PC-9 (cell line): Measurements from ENCODE around the gene YIPF7. TPM values are rescaled to one million over a fixed set of nuclear protein-coding genes. Genes with fewer than 3 reads are reported as not detected.

Experiments used
- BruUV-seq: library from RNA; stranded (reverse); fragments of 400-500 nt; replicated peaks from 2 replicates; lab custom pipeline; 2021; lab: Mats Ljungman, UMichigan
- CTCF ChIA-PET: fragments of 300-600 bp; sonication (Branson Sonifier 250); formaldehyde crosslinking; loops from one replicate; lab custom pipeline; 2022; ENCODE audit warnings: antibody characterized with exemption; lab: Charles Lee
- POLR2A ChIA-PET: fragments of 300-600 bp; sonication (Branson Sonifier 250); formaldehyde crosslinking; loops from one replicate; lab custom pipeline; 2022; ENCODE audit warnings: antibody characterized with exemption; ENCODE audit not compliant: unreplicated experiment; lab: Charles Lee
- DNase-seq, 2 experiments: peaks; one replicate each; pipeline versions ENCODE4 v3.0.0 to v3.0.0-alpha.2; 2015 to 2022; ENCODE audit warnings: mixed read lengths in 1 of 2
- H2AFZ ChIP-seq: fragments of 200-600 bp; sonication (generic); 2 replicates; pipeline ENCODE4 v1.8.1; 2017; ENCODE audit warnings: antibody characterized with exemption
- H3F3A ChIP-seq: fragments of 200-600 bp; sonication (generic); 2 replicates; pipeline ENCODE4 v1.8.1; 2017; ENCODE audit warnings: antibody characterized with exemption, mild to moderate bottlenecking, low read depth; ENCODE audit not compliant: insufficient read depth
- H3K27ac ChIP-seq: fragments of 200-600 bp; sonication (generic); 2 replicates; pipeline ENCODE4 v1.6.1; 2016; ENCODE audit warnings: mixed run types
- H3K27me3 ChIP-seq: fragments of 200-600 bp; sonication (generic); 2 replicates; pipeline ENCODE4 v1.6.1; 2016; ENCODE audit warnings: low read depth, mixed run types; ENCODE audit not compliant: insufficient read depth
- H3K36me3 ChIP-seq: fragments of 200-600 bp; sonication (generic); 2 replicates; pipeline ENCODE4 v1.6.1; 2016; ENCODE audit warnings: low read depth, mixed run types
- H3K4me1 ChIP-seq: fragments of 200-600 bp; sonication (generic); replicated peaks from 2 replicates; pipeline ENCODE4 v1.6.1; 2016; ENCODE audit warnings: mixed run types; ENCODE audit not compliant: insufficient read depth
- H3K4me2 ChIP-seq: fragments of 200-600 bp; sonication (generic); 2 replicates; pipeline ENCODE4 v1.6.1; 2017; ENCODE audit warnings: mixed run types
- H3K4me3 ChIP-seq: fragments of 200-600 bp; sonication (generic); 2 replicates; pipeline ENCODE4 v1.6.1; 2016; ENCODE audit warnings: mixed run types
- H3K79me2 ChIP-seq: fragments of 200-600 bp; sonication (generic); 2 replicates; pipeline ENCODE4 v1.6.1; 2017; ENCODE audit warnings: low read depth, mixed run types
- H3K9me2 ChIP-seq: fragments of 200-600 bp; sonication (generic); 2 replicates; pipeline ENCODE4 v1.8.1; 2017; ENCODE audit warnings: mild to moderate bottlenecking; ENCODE audit not compliant: insufficient read depth
- H3K9me3 ChIP-seq: fragments of 200-600 bp; sonication (generic); 2 replicates; pipeline ENCODE4 v1.8.1; 2016; ENCODE audit warnings: low read depth; ENCODE audit not compliant: insufficient read depth
- H4K20me1 ChIP-seq: fragments of 200-600 bp; sonication (generic); 2 replicates; pipeline ENCODE4 v1.8.1; 2017; ENCODE audit not compliant: insufficient read depth
- EZH2 ChIP-seq: fragments of 200-600 bp; sonication (generic); IDR thresholded peaks from 2 replicates; pipeline ENCODE4 v1.8.0; 2017; ENCODE audit warnings: antibody characterized with exemption, low read depth
- intact Hi-C: fragments of 100-400 bp; cut with micrococcal nuclease; formaldehyde crosslinking; loops from one replicate; pipeline ENCODE4 v1.10.0; 2022; ENCODE audit not compliant: unreplicated experiment
- total RNA-seq: library from RNA; stranded (reverse); gene quantifications from 2 replicates; pipeline ENCODE4 v1.2.3, GENCODE V29; 2021
- TF ChIP-seq, protein P1 (sequence below): fragments of 200-600 bp; sonication (generic); conservative IDR thresholded peaks from 2 replicates; pipeline ENCODE4 v1.6.1; 2017; ENCODE audit warnings: mixed run types, antibody characterized with exemption, mild to moderate bottlenecking, moderate library complexity

YIPF7 gene
- total RNA-seq, 1 experiment from 2014 or later = not detected

DNA sequence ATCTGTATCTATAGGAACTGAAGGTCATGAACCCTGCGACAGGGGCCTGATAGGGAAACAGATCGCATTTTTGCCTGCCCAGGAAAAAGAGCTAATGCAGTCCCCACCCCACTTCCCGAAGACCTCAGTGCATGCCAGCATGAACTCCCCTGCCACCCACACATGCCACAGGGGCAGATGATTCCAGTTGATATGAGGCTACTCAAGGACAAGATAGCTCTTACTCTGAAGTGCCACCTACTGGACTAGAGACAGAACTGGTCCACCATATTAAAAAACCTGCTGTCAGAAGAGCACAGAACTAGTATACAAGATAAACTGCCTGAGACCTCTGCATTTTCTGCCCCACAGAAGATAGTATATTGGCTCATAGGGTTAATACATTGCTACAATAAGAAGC lies 68.0 kb downstream of the YIPF7 start:
- Histone ChIP-seq H3K79me2 (no peaks in the 10 kb centered on the region), H3K27ac (no peak overlapping the region), H3K4me2 (no peak overlapping the region), H3K4me3 (no peak overlapping the region), H3K4me1 (no peaks in the 10 kb centered on the region), H3K9me2 (no peaks in the 10 kb centered on the region), H3K9me3 (no peaks in the 10 kb centered on the region), H4K20me1 (no peaks in the 10 kb centered on the region), H3F3A (no peaks in the 10 kb centered on the region), H2AFZ (no peak overlapping the region), H3K36me3 (no peaks in the 10 kb centered on the region), H3K27me3 (no peaks in the 10 kb centered on the region)
- intact Hi-C loops = no loop called here
- no TSS peak for BruUV-seq
- TF ChIP-seq, protein P1, sequence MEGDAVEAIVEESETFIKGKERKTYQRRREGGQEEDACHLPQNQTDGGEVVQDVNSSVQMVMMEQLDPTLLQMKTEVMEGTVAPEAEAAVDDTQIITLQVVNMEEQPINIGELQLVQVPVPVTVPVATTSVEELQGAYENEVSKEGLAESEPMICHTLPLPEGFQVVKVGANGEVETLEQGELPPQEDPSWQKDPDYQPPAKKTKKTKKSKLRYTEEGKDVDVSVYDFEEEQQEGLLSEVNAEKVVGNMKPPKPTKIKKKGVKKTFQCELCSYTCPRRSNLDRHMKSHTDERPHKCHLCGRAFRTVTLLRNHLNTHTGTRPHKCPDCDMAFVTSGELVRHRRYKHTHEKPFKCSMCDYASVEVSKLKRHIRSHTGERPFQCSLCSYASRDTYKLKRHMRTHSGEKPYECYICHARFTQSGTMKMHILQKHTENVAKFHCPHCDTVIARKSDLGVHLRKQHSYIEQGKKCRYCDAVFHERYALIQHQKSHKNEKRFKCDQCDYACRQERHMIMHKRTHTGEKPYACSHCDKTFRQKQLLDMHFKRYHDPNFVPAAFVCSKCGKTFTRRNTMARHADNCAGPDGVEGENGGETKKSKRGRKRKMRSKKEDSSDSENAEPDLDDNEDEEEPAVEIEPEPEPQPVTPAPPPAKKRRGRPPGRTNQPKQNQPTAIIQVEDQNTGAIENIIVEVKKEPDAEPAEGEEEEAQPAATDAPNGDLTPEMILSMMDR = no peak
- TF ChIP-seq EZH2 = no peak
- ChIA-PET POLR2A (no interaction called here), CTCF (interaction anchor here (0.8 kb wide), 1 partner anchor 35 kb away, joined by 3 read pairs; no protein-coding TSS in a partner anchor)
- DNase-seq = no peak

DNA sequence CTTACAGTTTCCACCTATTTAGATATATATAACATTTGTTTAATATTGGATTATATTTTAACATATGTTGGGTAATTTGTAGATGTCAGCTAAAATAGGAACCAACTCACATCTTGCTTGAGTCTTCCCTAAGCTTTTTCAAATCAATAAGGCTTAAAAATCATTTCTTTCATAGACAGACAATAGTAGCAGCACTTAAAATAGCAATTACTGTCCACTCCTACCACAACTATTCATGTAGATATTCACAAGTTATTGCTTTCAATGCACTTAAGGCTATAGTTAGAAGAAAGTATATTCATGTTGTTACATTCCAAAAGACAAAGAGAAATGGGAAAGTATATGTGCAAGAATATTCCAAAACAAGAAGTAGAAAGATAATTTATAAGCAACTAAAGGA lies 71.2 kb downstream of the YIPF7 start:
- TF ChIP-seq, protein P1 = no peak
- TF ChIP-seq EZH2 = no peak
- H3K36me3 ChIP-seq = no peaks in the 10 kb centered on the region
- ChIA-PET POLR2A (no interaction called here), CTCF (no interaction called here)
- no peaks in the 10 kb centered on the region for H3K27me3 ChIP-seq
- H2AFZ ChIP-seq = no peak overlapping the region
- H3K4me1 ChIP-seq = no peaks in the 10 kb centered on the region
- no TSS peak for BruUV-seq
- intact Hi-C loops = no loop called here
- DNase-seq = no peak
- no peaks in the 10 kb centered on the region for H4K20me1 ChIP-seq
- no peaks in the 10 kb centered on the region for H3K79me2 ChIP-seq
- no peaks in the 10 kb centered on the region for H3K9me2 ChIP-seq
- no peak overlapping the region for H3K4me2 ChIP-seq
- no peak overlapping the region for H3K27ac ChIP-seq
- no peak overlapping the region for H3K4me3 ChIP-seq
- no peaks in the 10 kb centered on the region for H3F3A ChIP-seq
- no peaks in the 10 kb centered on the region for H3K9me3 ChIP-seq

DNA sequence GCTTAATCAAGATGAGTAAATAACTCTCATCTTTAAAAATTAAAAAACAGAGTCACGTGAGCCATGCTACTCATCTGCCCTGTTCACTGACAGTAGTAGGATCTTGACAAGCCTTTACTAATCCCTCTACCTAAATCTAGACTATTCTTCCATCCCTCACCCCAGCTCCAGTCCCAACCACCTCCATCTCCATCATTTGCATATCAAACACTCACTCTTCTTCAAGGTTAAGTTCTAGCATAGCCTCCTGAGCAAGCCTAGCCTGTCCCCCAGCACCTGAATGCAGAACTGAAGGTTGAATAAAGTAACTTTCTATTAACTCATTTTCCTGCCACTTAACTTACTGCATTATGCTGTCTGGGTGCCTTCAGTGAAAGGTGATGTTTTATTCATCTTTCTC lies 72.5 kb downstream of the YIPF7 start:
- ChIA-PET CTCF (no interaction called here), POLR2A (no interaction called here)
- Histone ChIP-seq H3K79me2 (no peaks in the 10 kb centered on the region), H3K27me3 (no peaks in the 10 kb centered on the region), H3K27ac (no peak overlapping the region), H4K20me1 (no peaks in the 10 kb centered on the region), H3K36me3 (no peaks in the 10 kb centered on the region), H3K4me3 (no peak overlapping the region), H3K4me2 (no peak overlapping the region), H2AFZ (no peak overlapping the region), H3K4me1 (no peaks in the 10 kb centered on the region), H3K9me2 (no peaks in the 10 kb centered on the region), H3K9me3 (no peaks in the 10 kb centered on the region), H3F3A (no peaks in the 10 kb centered on the region)
- no TSS peak for BruUV-seq
- intact Hi-C loops = no loop called here
- DNase-seq = no peak
- TF ChIP-seq, protein P1 = no peak
- TF ChIP-seq EZH2 = no peak

Other genes starting within 250 kb of the YIPF7 start
- gene KCTD8, start 202.8 kb downstream of the YIPF7 start, total RNA-seq = not detected in 2 replicates
- 16.0 and 18.6 TPM in 2 replicates for gene GUF1, start 26.8 kb upstream of the YIPF7 start, total RNA-seq
- gene GNPDA2, start 74.9 kb upstream of the YIPF7 start, total RNA-seq = 8.2 and 14.6 TPM in 2 replicates